Measurements from ENCODE around the gene CDKN1B.
A peak's percentile ranks its signal among the peaks of the same experiment; 100 is the strongest.

DNA sequence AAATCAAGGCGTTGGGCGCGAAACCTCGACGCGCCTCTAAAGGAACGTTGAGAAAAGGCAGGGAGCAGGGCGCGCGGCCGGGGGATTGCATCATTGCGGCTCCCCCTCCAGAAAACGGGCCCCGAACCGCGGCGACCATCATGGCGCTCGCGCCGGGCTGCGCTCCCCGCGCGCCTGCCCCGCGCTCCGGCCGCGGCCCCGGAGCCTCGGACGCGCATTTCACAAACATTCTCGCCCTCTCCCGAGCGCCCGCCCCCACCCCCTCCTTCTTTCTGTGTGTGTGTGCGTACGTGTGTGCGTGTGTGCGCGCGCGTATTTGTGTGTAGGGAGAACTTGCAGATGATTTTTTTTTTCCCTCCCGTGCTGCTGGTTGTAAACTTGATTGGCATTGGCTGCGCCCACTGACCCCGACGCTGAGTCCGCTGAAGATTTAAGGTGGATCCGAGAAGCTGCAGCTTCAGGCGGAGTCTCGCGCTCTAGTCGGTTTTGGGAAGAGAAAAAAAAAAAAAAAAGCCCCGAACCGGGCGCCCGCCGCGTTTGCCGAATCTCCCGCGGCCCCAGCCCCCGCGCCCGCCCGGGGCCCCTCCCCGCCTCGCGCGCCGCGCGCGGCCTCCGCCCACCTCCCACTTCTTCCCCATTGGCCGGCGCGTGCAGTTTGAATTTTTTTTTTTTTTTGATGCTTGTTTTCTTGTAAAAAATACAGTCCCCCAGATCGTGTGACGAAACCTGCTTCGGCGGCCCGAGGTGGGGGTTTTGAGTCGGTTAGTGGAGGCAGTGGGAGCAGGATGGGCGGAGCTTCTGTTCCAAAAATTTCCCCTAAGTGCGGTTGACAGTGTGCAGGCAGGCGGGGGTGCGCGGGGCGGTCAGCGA lies 8.2 kb downstream of the CDKN1B start:
- peak; percentile 66; the same call in 1 of the 2 replicates for TF ChIP-seq EGR1 (IDR thresholded peaks at IDR 0.05)
- TF ChIP-seq, protein P1, sequence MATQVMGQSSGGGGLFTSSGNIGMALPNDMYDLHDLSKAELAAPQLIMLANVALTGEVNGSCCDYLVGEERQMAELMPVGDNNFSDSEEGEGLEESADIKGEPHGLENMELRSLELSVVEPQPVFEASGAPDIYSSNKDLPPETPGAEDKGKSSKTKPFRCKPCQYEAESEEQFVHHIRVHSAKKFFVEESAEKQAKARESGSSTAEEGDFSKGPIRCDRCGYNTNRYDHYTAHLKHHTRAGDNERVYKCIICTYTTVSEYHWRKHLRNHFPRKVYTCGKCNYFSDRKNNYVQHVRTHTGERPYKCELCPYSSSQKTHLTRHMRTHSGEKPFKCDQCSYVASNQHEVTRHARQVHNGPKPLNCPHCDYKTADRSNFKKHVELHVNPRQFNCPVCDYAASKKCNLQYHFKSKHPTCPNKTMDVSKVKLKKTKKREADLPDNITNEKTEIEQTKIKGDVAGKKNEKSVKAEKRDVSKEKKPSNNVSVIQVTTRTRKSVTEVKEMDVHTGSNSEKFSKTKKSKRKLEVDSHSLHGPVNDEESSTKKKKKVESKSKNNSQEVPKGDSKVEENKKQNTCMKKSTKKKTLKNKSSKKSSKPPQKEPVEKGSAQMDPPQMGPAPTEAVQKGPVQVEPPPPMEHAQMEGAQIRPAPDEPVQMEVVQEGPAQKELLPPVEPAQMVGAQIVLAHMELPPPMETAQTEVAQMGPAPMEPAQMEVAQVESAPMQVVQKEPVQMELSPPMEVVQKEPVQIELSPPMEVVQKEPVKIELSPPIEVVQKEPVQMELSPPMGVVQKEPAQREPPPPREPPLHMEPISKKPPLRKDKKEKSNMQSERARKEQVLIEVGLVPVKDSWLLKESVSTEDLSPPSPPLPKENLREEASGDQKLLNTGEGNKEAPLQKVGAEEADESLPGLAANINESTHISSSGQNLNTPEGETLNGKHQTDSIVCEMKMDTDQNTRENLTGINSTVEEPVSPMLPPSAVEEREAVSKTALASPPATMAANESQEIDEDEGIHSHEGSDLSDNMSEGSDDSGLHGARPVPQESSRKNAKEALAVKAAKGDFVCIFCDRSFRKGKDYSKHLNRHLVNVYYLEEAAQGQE (IDR thresholded peaks at IDR 0.05; ENCODE audit: low read depth), result no peak
- peak; percentile 35; the same call in 1 of the 2 replicates for TF ChIP-seq EP300 (IDR thresholded peaks at IDR 0.05; ENCODE audit: borderline replicate concordance)
- TF ChIP-seq, protein P2, sequence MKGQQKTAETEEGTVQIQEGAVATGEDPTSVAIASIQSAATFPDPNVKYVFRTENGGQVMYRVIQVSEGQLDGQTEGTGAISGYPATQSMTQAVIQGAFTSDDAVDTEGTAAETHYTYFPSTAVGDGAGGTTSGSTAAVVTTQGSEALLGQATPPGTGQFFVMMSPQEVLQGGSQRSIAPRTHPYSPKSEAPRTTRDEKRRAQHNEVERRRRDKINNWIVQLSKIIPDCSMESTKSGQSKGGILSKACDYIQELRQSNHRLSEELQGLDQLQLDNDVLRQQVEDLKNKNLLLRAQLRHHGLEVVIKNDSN (IDR thresholded peaks at IDR 0.05), result peak; percentile 4; the same call in 1 of the 2 replicates
- TF ChIP-seq TCF12 (IDR thresholded peaks at IDR 0.05; ENCODE audit: low read depth), result peak; percentile 38
- peak; percentile 88 for TF ChIP-seq YY1 (IDR thresholded peaks at IDR 0.05; ENCODE audit: low read depth)
- TF ChIP-seq, protein P3, sequence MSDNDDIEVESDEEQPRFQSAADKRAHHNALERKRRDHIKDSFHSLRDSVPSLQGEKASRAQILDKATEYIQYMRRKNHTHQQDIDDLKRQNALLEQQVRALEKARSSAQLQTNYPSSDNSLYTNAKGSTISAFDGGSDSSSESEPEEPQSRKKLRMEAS (IDR thresholded peaks at IDR 0.05), result peak; percentile 70
- peak; percentile 50 for TF ChIP-seq TAF1 (IDR thresholded peaks at IDR 0.05; ENCODE audit: low read depth)
- peak; percentile 90 for TF ChIP-seq CEBPB (IDR thresholded peaks at IDR 0.05)
- TF ChIP-seq FOXM1 (IDR thresholded peaks at IDR 0.05; ENCODE audit: borderline replicate concordance, low read depth), result peak; percentile 97
- TF ChIP-seq NFIC (IDR thresholded peaks at IDR 0.05), result no peak
- no peak; the same call in none of the 2 replicates for TF ChIP-seq CREB1 (IDR thresholded peaks at IDR 0.05; ENCODE audit: low read depth)
- TF ChIP-seq RAD21 (IDR thresholded peaks at IDR 0.05; ENCODE audit: low read depth), result no peak
